Ovary (tissue), 9 donors: Measurements from ENCODE around the gene C3orf20. TPM values are rescaled to one million over a fixed set of nuclear protein-coding genes. Genes with fewer than 3 reads are reported as not detected.
"Not testable (repeated sequence)": the region's sequence is repeated elsewhere in the genome, so short reads cannot be mapped to it uniquely, and the experiment has no call there.

Experiments used
- DNase-seq, 5 donors: peaks; one replicate each; pipeline ENCODE4 v3.0.0-alpha.2; 2019 to 2020
- H3K27ac ChIP-seq, 2 donors: fragments of 200-600 bp; one replicate each; pipeline versions ENCODE4 v1.5.1 to v1.8.0; 2019 to 2022
- H3K27me3 ChIP-seq: fragments of 200-600 bp; one replicate; pipeline ENCODE4 v1.8.0; 2022
- H3K36me3 ChIP-seq: fragments of 200-600 bp; sonication (generic); one replicate; pipeline ENCODE4 v1.5.1; 2019
- H3K4me1 ChIP-seq: one replicate; pipeline ENCODE4 v1.8.1; 2013; ENCODE audit warnings: mild to moderate bottlenecking, moderate library complexity; ENCODE audit not compliant: insufficient read depth
- H3K4me3 ChIP-seq: fragments of 200-600 bp; sonication (generic); one replicate; pipeline ENCODE4 v1.5.1; 2017
- H3K9me3 ChIP-seq, 2 donors: fragments of 200-600 bp in 1 of 2; sonication (generic) in 1 of 2; one replicate each; pipeline versions ENCODE4 v1.5.1 to v1.8.1; 2013 to 2019; ENCODE audit warnings: mild to moderate bottlenecking in 1 of 2, moderate library complexity in 1 of 2
- EP300 ChIP-seq: sonication (generic); formaldehyde crosslinking; IDR thresholded peaks from one replicate; pipeline ENCODE4 v1.6.1; 2017; ENCODE audit warnings: antibody characterized with exemption
- POLR2A ChIP-seq: fragments of 450-650 bp; IDR thresholded peaks from one replicate; pipeline ENCODE4 v1.6.1; 2017; ENCODE audit warnings: antibody characterized with exemption, mild to moderate bottlenecking, moderate library complexity
- WGBS, 3 donors: extraction: QIAGEN DNeasy Blood & Tissue Kit in 1 of 3; methylation state at CpG; one replicate each; pipeline versions ENCODE4 v1.1.5 to v1.1.7; 2013 to 2017; 5-methylcytosine and 5-hydroxymethylcytosine counted together
- intact Hi-C, 4 donors: fragments of 100-400 bp; cut with DNase I; formaldehyde crosslinking; loops; one replicate each; pipeline versions ENCODE4 v1.11.0 to v1.15.1; 2022 to 2023
- polyA plus RNA-seq, 2 donors: library from polyadenylated mRNA; stranded (reverse); fragments of 200-250 nt in 1 of 2; fragments of 350-450 nt in 1 of 2; fragmentation: Illumina TruSeq in 1 of 2; extraction: RNeasy Lipid Tissue Mini Kit (QIAGEN cat#74804) in 1 of 2; gene quantifications; one replicate each; pipeline ENCODE4 v1.2.3, GENCODE V29; 2013 to 2014
- total RNA-seq, 7 donors: library from RNA; depleted of rRNA in 2 of 7; stranded (reverse); fragments of >200 nt in 2 of 7; fragmentation: NEBNext Ultra II Directional in 3 of 7; extraction: Animal tissue kit (Norgen Biotek cat#: 25700) in 3 of 7; gene quantifications; one replicate each; pipeline versions ENCODE4 v1.1.0 to v1.2.4, GENCODE V29; 2016 to 2023
- TF ChIP-seq, protein P1 (sequence below), 3 donors: fragments of 450-650 bp in 2 of 3; fragments of 200-600 bp in 1 of 3; IDR thresholded peaks; one replicate each; pipeline versions ENCODE4 v1.5.1 to v1.8.0; 2016 to 2022; ENCODE audit warnings: antibody characterized with exemption in 3 of 3, mild to moderate bottlenecking in 1 of 3
- donor health status: DM: no; HTN: no; CAD: no; lungs with moderate emphysema.
- donor health status: DM: no; HTN: no; CAD: no.
- donor health status: Bipolar disorder and iron deficiency.
- donor health status: DM: yes; HTN: yes; CAD: no.
- donor health status: DM: no; HTN: no; CAD: no.
- donor health status: DM: yes; HTN: yes; CAD: no.

Gene C3orf20
- total and polyA plus RNA-seq, 9 donors: 0.08 to 0.17 (median 0.11) TPM; not detected in 3

DNA sequence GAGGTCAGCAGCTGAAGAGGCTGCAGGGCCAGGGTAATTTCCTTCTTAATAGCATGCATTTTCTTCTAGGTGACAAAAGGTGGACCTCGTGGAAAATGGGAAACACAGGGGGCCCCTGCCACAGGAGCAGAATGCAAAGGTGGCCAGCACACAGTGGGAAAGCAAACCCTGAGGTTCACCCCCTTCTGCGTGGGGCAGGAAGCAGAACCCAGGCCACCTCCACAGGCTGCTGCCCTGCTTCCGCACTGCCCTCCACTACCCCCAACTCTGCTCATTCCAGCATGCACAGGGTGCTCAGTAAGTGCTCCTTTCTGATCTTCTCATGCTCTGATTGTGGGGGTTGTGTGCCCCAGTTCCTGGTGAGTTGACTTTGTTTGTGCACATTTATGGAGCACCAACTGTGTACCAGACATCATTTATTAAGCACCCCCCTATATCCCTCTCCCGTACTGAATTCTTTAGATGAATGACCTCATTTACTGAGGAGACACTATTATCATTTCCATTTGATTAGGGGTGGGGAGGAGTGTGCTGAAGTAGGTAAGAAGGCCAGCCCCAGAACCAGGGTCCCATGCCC is 131.1 kb downstream of the C3orf20 start:
- H3K27me3 ChIP-seq: no peaks in the 10 kb centered on the region
- TF ChIP-seq POLR2A (no peak), EP300 (no peak)
- TF ChIP-seq, protein P1, sequence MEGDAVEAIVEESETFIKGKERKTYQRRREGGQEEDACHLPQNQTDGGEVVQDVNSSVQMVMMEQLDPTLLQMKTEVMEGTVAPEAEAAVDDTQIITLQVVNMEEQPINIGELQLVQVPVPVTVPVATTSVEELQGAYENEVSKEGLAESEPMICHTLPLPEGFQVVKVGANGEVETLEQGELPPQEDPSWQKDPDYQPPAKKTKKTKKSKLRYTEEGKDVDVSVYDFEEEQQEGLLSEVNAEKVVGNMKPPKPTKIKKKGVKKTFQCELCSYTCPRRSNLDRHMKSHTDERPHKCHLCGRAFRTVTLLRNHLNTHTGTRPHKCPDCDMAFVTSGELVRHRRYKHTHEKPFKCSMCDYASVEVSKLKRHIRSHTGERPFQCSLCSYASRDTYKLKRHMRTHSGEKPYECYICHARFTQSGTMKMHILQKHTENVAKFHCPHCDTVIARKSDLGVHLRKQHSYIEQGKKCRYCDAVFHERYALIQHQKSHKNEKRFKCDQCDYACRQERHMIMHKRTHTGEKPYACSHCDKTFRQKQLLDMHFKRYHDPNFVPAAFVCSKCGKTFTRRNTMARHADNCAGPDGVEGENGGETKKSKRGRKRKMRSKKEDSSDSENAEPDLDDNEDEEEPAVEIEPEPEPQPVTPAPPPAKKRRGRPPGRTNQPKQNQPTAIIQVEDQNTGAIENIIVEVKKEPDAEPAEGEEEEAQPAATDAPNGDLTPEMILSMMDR (IDR thresholded peaks at IDR 0.05): no peak
- no peaks in the 10 kb centered on the region for H3K4me1 ChIP-seq
- no peaks in the 10 kb centered on the region for H3K9me3 ChIP-seq
- H3K27ac ChIP-seq: no peak overlapping the region
- H3K4me3 ChIP-seq: no peak overlapping the region
- DNase-seq: no peak
- intact Hi-C loops: no loop called here
- H3K36me3 ChIP-seq: no peaks in the 10 kb centered on the region
- WGBS, 3 donors: 75 to 77% (median 76%) methylated on average over 4 of the region's 4 CpGs

DNA sequence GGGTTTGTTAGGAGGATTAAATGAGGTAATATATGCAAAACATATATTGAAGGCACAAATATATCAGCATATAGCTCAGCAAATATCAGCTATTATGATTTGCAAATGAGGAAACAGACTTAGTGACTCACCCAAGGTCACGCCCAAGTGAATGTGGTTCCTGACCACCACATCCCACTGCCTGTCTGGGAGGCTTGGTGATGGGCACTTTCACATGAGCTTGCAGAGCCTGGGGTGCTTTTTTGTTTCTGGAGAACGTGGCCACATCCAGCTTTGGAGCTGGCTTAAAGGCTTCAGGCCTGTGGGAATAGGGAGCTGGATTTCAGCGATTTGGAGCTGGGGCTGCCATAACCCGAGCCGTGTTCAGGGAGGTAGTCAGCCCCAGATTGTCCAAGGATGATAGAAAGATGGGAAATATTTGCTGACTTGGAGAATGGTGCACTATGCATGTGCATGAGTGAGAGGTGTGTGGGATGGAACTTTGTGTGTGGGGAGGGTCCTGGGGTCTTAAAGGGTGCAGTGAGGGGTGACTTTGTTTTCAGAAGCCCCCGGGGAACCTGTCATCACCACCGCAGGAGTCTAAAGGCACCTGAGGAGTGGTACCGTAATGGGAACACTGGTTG is 131.8 kb downstream of the C3orf20 start:
- H3K9me3 ChIP-seq: no peaks in the 10 kb centered on the region
- peaks cover 3% of the 10 kb centered on the region for H3K4me1 ChIP-seq
- DNase-seq: no peak
- H3K36me3 ChIP-seq: no peaks in the 10 kb centered on the region
- no peak for TF ChIP-seq EP300
- TF ChIP-seq, protein P1 (IDR thresholded peaks at IDR 0.05): no peak
- TF ChIP-seq POLR2A: no peak
- no peaks in the 10 kb centered on the region for H3K27me3 ChIP-seq
- H3K27ac ChIP-seq: no peak overlapping the region
- no peak overlapping the region for H3K4me3 ChIP-seq
- intact Hi-C loops: no loop called here
- WGBS, 3 donors: 53 to 59% (median 59%) methylated on average over 8 of the region's 8 CpGs

DNA sequence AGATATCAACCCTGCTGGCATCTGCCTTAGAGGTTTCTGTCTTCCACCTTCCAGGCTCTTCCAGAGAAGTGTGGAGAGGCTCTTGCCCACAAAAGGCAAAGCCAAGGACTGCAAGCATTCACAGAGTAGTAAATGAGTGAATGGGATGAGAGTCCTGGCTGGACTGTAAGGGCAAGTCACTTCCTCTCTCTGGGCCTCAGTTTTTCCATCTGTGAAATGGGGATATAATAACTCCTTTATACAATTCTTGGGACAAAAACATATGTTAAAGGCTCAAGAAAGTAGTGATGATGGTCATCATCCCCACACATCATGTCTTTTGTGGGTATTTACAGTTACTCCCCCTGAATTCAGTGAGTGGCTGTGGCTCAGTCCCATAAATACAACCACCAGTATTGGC is 133.1 kb downstream of the C3orf20 start:
- no peaks in the 10 kb centered on the region for H3K36me3 ChIP-seq
- H3K9me3 ChIP-seq: no peaks in the 10 kb centered on the region
- no peaks in the 10 kb centered on the region for H3K27me3 ChIP-seq
- DNase-seq: no peak
- no peak overlapping the region for H3K4me3 ChIP-seq
- intact Hi-C loops: no loop called here
- TF ChIP-seq EP300 (no peak), POLR2A (no peak)
- TF ChIP-seq, protein P1 (IDR thresholded peaks at IDR 0.05): no peak
- no peak overlapping the region for H3K27ac ChIP-seq
- H3K4me1 ChIP-seq: peaks cover 3% of the 10 kb centered on the region

DNA sequence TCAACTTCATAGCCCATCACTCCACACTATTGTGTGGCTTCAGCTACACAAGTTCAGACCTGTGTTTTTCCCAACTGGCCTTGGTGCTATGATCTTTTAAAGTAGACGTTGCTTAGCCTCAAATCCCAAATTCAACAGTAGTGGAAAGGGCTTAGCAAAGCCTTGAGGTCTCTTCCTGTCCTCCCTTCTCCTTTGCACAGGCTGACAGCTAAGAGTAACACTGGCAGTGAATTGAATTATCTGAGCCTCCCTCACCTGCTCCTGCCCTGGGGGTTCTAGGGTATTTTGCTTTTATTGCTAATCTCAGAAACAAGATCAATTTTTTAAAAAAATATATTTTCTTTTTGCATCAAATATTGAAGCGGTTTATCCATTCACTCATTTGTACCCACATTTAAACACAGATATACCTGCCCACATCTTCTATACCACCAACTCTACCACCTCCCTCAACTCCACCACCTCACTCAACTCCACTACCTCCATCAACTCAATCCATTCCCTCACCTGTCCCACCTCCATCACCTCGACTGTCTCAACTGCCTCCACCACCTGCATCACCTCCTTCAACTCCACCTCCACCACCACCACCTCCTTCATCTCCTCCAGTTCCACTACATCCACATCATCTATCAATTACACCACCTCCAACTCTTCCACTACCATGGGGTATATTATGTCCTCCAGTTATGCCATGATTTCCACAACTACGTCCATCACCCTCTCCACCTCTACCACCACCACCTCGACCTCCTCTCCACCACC is 133.7 kb downstream of the C3orf20 start:
- Histone ChIP-seq H3K27me3 (no peaks in the 10 kb centered on the region), H3K4me1 (peaks cover 3% of the 10 kb centered on the region), H3K27ac (no peak overlapping the region), H3K36me3 (no peaks in the 10 kb centered on the region), H3K9me3 (no peaks in the 10 kb centered on the region), H3K4me3 (no peak overlapping the region)
- intact Hi-C loops: no loop called here
- WGBS, 3 donors: 80 to 85% (median 81%) methylated on average over 5 of the region's 5 CpGs
- no peak for TF ChIP-seq POLR2A
- TF ChIP-seq, protein P1 (IDR thresholded peaks at IDR 0.05): no peak
- TF ChIP-seq EP300: no peak
- no peak for DNase-seq

DNA sequence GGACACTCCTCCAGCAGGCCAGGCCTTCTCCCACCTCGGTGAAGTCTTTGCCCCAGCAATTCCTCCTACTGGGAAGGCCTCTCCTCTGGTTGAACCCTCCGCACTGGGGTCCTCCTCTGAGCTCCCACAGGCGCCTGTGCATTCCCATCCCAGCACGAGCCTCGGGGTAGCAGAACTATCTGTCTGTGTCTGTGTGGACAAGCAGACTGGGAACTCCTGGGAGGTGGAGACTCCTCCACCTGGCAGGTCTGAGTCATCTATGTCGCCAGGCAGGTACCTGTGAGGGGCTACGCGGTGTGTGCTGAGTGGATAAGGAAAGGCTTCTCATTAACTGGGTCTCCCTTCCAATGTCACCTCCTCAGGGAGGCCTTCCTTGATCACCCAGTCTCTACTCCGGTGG is 134.7 kb downstream of the C3orf20 start:
- H3K27me3 ChIP-seq, intact Hi-C loops, H3K27ac ChIP-seq, H3K36me3 ChIP-seq, H3K4me1 ChIP-seq, DNase-seq, H3K9me3 ChIP-seq: not testable (repeated sequence)
- 55 to 66% (median 63%) methylated on average over 9 of the region's 9 CpGs for WGBS, 3 donors
- peak overlapping the region; percentile 41 for H3K4me3 ChIP-seq
